Mammary epithelial cell (primary cell): ENCODE data around the gene NAGA.

Source experiments
- EZH2 ChIP-seq: IDR thresholded peaks from 2 replicates; pipeline ENCODE4 v1.6.1; 2012; ENCODE audit warnings: low read length, inconsistent platforms, borderline replicate concordance
- TF ChIP-seq, protein P1 (sequence below), 2 donors: IDR thresholded peaks in 1 of 2; conservative IDR thresholded peaks in 1 of 2; 2 replicates each; pipeline ENCODE4 v1.5.1; 2011 to 2012; ENCODE audit warnings: inconsistent platforms in 2 of 2, low read length in 2 of 2, mild to moderate bottlenecking in 2 of 2, control low read depth in 1 of 2, low read depth in 1 of 2; ENCODE audit not compliant: insufficient read depth in 1 of 2; ENCODE audit errors: extremely low read depth in 1 of 2

DNA sequence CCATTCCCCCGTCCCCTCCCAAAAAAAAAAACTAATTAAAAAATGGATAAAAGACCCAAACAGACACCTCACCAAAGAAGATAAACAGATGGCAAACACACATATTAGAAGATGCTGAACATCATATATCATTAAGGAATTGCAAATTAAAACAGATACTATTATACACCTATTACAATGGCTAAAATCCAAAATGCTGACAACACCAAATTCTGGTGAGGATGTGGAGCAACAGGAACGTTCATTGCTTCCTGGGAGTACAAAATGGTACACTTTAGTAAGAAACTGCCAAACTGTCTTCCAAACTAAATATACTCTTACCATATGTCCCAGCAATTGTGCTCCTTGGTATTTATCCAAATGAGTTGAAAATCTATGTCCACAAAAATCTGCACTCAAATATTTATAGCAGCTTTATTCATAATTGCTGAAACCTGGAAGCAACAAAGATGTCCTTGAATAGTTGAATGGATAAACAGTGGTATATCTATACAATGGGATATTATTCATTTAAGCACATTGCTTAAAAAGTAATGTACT, 19.9 kb downstream of the NAGA start:
- TF ChIP-seq, protein P1, sequence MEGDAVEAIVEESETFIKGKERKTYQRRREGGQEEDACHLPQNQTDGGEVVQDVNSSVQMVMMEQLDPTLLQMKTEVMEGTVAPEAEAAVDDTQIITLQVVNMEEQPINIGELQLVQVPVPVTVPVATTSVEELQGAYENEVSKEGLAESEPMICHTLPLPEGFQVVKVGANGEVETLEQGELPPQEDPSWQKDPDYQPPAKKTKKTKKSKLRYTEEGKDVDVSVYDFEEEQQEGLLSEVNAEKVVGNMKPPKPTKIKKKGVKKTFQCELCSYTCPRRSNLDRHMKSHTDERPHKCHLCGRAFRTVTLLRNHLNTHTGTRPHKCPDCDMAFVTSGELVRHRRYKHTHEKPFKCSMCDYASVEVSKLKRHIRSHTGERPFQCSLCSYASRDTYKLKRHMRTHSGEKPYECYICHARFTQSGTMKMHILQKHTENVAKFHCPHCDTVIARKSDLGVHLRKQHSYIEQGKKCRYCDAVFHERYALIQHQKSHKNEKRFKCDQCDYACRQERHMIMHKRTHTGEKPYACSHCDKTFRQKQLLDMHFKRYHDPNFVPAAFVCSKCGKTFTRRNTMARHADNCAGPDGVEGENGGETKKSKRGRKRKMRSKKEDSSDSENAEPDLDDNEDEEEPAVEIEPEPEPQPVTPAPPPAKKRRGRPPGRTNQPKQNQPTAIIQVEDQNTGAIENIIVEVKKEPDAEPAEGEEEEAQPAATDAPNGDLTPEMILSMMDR (conservative IDR thresholded peaks at IDR 0.05 in 1 of 2, IDR thresholded peaks at IDR 0.05 in 1 of 2; ENCODE audit: extremely low read depth in 1 of 2, insufficient read depth in 1 of 2, low read depth in 1 of 2, low read length in 2 of 2): no peak
- TF ChIP-seq EZH2: no peak
